Measurements from ENCODE around the gene FAP. TPM values are rescaled to one million over a fixed set of nuclear protein-coding genes. Genes with fewer than 3 reads are reported as not detected.

The FAP gene
- total RNA-seq, 1 experiment from 2014 or later: not detected

DNA sequence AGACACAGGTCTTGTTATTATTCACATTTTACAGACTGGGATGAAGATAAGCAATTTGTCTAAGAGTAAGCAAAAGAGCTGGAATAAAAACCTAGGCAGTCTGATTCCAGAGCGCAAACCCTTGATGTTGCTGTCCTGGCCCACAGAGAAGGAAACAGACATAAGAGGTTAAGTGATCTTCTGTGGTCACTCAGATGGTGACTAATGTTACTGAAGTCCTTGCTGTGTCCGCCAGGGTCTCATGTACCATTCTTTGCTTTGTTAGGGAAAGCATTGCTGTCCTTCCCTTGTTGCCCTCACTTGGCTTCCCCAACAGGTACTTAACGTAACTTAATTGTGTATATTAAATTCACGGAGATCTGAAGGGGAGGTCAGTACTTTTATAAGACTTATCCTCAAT lies 14.9 kb upstream of the FAP start (continued):
- TF ChIP-seq ATF6 (CRISPR knock-in tag; IDR thresholded peaks at IDR 0.05) (no peak), RELA (CRISPR knock-in tag; IDR thresholded peaks at IDR 0.05; ENCODE audit: borderline replicate concordance) (no peak), ATF1 (CRISPR knock-in tag; IDR thresholded peaks at IDR 0.05) (no peak), NR2C2 (CRISPR knock-in tag; IDR thresholded peaks at IDR 0.05) (no peak)
- TF ChIP-seq, protein P1, sequence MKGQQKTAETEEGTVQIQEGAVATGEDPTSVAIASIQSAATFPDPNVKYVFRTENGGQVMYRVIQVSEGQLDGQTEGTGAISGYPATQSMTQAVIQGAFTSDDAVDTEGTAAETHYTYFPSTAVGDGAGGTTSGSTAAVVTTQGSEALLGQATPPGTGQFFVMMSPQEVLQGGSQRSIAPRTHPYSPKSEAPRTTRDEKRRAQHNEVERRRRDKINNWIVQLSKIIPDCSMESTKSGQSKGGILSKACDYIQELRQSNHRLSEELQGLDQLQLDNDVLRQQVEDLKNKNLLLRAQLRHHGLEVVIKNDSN (CRISPR knock-in tag; IDR thresholded peaks at IDR 0.05): no peak

- DNase-seq (ENCODE audit: low spot score) (no peak), ATAC-seq (no peak)
- TF ChIP-seq TCF7 (CRISPR knock-in tag; IDR thresholded peaks at IDR 0.05; ENCODE audit: low read depth): no peak
- TF ChIP-seq, protein P2, sequence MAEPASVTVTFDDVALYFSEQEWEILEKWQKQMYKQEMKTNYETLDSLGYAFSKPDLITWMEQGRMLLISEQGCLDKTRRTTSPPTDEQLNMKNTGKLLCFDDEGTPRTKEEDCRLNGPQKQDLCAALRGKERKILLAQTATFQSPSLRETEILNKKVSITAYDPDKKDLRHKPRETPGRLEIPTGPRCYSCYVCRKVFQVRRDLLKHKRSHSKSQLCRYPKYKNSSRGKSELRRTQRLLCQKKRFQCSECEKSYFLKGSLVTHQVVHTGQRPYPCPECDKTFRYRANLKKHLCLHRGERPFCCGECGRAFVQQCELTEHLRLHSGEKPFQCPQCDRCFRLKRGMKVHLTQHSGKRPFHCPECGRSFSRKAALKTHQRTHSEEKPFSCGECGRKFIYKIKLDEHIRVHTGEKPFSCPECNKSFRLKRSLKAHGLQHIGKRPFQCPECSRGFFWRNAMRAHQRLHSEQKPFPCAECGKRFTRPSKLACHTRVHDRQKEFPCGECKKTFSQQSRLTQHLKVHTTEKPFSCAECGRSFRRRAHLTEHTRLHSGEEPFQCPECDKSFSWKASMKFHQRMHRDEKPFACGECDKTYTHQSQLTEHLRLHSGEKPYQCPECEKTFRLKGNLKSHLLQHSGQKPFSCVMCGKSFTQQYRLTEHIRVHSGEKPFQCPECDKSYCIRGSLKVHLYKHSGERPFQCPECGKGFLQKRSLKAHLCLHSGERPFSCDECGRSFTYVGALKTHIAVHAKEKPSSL (CRISPR knock-in tag; conservative IDR thresholded peaks at IDR 0.05): no peak
- no peak for TF ChIP-seq MLX (CRISPR knock-in tag; IDR thresholded peaks at IDR 0.05)
- TF ChIP-seq, protein P3, sequence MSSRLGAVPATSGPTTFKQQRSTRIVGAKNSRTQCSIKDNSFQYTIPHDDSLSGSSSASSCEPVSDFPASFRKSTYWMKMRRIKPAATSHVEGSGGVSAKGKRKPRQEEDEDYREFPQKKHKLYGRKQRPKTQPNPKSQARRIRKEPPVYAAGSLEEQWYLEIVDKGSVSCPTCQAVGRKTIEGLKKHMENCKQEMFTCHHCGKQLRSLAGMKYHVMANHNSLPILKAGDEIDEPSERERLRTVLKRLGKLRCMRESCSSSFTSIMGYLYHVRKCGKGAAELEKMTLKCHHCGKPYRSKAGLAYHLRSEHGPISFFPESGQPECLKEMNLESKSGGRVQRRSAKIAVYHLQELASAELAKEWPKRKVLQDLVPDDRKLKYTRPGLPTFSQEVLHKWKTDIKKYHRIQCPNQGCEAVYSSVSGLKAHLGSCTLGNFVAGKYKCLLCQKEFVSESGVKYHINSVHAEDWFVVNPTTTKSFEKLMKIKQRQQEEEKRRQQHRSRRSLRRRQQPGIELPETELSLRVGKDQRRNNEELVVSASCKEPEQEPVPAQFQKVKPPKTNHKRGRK (CRISPR knock-in tag; IDR thresholded peaks at IDR 0.05; ENCODE audit: borderline replicate concordance): no peak
- no peak for TF ChIP-seq ATF6 (CRISPR knock-in tag; IDR thresholded peaks at IDR 0.05)
- no peak for TF ChIP-seq ELF4 (CRISPR knock-in tag; IDR thresholded peaks at IDR 0.05; ENCODE audit: low read depth)
- no peak for TF ChIP-seq PRRX2 (CRISPR knock-in tag; IDR thresholded peaks at IDR 0.05)
- no peak for TF ChIP-seq SP1 (CRISPR knock-in tag; conservative IDR thresholded peaks at IDR 0.05)
- TF ChIP-seq TP53 (CRISPR knock-in tag; IDR thresholded peaks at IDR 0.05): no peak
- TF ChIP-seq ZNF423 (CRISPR knock-in tag; IDR thresholded peaks at IDR 0.05): no peak
- CTCF ChIA-PET: interaction anchor here (1.6 kb wide), 1 partner anchor 41 kb away, joined by 6 read pairs; no protein-coding TSS in a partner anchor
- Mint-ChIP-seq H3K27me3 (ENCODE audit: low read depth) (no peaks in the 10 kb centered on the region), H3K4me3 (no peak overlapping the region), H3K4me1 (peaks cover 15% of the 10 kb centered on the region), H3K27ac (no peak overlapping the region), H3K9me3 (peaks cover 4% of the 10 kb centered on the region; the same call in 1 of the 2 replicates), H3K36me3 (no peaks in the 10 kb centered on the region)
- POLR2A ChIA-PET: no interaction called here
These were observed 14.2 kb upstream of the FAP start for GRCh38 chr2:162257425-162257824.

GRCh38 chr2:162256591-162256991 lies 13.3 kb upstream of the FAP start:
- ATAC-seq (no peak), DNase-seq (ENCODE audit: low spot score) (no peak)
- no peaks in the 10 kb centered on the region for H3K36me3 Mint-ChIP-seq
- ChIA-PET POLR2A (no interaction called here), CTCF (interaction anchor here (1.6 kb wide), 1 partner anchor 42 kb away, joined by 6 read pairs; no protein-coding TSS in a partner anchor)
- H3K4me3 Mint-ChIP-seq: no peak overlapping the region
- peaks cover 10% of the 10 kb centered on the region for H3K4me1 Mint-ChIP-seq
- H3K27me3 Mint-ChIP-seq (ENCODE audit: low read depth): no peaks in the 10 kb centered on the region
- no peak overlapping the region for H3K27ac Mint-ChIP-seq
- H3K9me3 Mint-ChIP-seq: peaks cover 4% of the 10 kb centered on the region; the same call in 1 of the 2 replicates
- TF ChIP-seq KAT7 (CRISPR knock-in tag; IDR thresholded peaks at IDR 0.05; ENCODE audit: borderline replicate concordance) (no peak), HMGA2 (CRISPR knock-in tag; IDR thresholded peaks at IDR 0.05) (no peak)

Data from WTC11 (cell line).